GM21515 (cell line): ENCODE results near the gene CNN3.

Source experiments
- ATAC-seq: cut with Tn5 transposase; IDR thresholded peaks from one replicate; pipeline ENCODE4 v1.9.1; 2021; ENCODE audit not compliant: unreplicated experiment

CNN3 gene

DNA sequence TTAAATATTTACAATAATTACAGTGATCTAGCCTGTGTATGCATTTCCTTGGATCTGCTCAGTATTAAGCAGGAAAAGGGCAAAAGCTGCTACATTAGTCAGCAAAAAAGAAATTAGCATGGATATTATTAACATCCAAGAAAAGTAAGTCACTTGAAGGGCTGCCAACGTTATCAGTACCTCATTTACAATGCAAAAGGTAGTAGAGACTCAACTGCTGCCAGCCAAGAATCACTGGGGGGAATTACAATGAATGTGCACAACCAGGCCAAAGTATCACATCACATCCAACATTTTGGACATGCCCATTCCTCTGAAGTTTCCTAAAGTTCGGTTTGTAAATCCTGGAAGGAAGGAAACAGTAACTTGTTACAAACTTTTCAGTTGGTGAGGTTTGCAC is 1.9 kb downstream of the CNN3 start:
- ATAC-seq = no peak

DNA sequence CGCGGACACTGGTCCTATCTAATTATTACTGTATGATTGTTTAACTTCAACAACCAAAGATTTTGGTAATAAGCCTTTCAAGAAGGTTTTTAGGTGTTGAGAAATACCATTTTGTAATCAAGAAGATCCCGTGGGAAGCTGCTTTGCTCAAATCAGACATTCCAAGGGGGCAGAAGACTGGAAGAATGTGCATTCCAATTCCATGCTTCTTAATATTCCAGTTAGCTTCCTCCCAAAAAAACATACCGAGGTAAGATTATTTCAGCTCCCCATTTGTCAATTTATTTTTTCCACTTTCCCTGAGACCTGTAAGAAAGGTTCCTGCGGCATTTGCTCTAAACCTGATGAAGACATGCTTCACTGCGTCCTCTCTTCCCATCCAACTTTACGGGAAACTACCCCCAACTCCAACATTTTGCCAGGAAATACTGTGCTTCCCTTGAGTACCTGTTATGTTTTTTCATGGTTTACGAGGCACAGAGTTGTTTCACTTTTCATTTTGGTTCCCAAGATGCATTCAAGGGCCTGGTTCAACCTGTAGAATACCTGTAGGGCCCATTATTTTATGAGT is 4.1 kb downstream of the CNN3 start:
- ATAC-seq = no peak

DNA sequence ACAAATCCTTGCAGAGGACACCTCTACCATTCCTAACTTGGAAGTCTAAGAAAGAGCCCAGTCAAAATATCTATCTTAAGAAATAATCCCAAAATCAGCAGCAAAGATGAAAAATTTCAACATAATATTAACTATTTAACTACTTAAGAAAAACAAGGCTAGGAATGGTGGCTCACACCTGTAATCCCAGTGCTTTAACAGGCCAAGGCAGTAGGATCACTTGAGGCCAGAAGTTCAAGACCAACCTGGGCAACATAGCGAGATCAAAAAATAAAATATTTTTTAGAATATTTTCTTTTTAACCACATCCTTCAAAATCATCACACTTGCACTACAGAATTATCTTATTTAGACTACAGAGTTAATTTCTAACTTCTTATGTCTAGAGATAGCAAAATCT is 4.9 kb downstream of the CNN3 start:
- ATAC-seq = no peak

DNA sequence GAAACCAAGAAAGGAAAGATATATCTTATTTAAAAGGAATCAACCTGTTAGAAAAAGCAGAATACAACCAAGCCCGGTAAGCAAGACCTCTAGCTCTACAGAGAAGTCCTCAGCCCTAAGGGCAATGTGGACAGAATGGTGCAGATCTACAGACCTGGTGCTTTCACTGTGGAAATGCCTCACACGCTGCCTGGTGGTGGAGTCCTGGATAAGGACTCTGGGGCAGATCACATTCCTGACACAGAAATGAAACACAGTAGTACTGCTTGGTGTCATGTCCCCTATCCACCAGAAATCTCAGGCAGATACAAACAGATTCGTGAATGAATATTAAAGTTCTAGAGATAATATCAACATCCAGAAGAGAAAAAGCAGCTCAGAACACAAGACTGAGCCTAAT is 6.8 kb downstream of the CNN3 start:
- ATAC-seq = no peak

DNA sequence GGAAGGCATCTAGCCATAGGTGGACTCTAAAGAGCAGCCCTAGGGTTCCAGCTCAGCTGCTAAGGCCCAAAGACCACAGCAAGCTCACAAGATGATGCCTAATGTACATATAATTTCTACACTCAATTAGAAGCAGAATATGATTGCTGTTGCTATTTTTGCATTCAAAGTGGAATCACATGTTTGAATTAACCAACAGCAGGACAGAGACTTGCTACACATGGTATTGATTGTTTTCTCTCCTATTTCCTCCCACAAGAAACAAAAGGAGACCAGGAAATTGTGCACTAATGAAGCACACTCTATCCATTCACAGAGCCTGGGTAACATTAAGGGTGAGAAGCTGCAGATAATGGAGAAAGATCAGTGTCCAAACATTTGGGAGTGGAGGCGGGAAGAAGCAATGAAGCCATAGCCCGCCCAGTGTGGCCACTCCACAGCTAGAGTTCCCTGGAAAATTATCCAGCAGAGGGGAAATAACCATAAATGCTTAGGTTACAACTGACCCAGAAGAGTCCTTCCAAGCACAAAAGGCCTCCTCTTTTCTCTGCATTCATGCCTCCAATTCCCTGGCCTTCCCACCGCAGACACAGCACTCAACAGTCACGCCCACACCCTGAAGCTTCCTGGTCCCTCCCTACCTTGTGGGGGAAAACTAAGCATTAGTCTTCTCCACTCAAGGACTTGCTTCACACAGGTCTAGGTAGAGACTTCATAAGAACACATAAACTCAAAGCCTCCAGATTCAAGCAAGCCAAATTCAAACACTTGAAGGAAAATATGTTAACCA is 7.5 kb downstream of the CNN3 start:
- no peak for ATAC-seq

DNA sequence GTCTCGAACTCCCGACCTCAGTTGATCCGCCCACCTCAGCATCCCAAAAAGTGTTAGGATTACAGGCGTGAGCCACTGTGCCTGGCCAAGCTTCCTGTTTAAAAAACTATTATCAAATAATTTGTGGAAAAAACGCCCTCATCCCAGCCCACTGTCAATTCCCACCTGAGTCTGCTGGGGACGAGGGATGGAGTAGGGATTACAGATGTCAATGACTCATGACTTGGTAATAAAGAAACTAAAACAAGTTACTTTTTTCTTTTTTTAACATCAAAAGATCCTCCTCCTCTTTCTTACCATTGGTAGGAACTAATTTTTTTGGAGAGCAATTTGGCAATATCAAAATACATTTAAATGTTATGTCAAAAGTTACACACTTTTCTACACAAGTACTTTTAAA is 9.7 kb downstream of the CNN3 start:
- no peak for ATAC-seq

DNA sequence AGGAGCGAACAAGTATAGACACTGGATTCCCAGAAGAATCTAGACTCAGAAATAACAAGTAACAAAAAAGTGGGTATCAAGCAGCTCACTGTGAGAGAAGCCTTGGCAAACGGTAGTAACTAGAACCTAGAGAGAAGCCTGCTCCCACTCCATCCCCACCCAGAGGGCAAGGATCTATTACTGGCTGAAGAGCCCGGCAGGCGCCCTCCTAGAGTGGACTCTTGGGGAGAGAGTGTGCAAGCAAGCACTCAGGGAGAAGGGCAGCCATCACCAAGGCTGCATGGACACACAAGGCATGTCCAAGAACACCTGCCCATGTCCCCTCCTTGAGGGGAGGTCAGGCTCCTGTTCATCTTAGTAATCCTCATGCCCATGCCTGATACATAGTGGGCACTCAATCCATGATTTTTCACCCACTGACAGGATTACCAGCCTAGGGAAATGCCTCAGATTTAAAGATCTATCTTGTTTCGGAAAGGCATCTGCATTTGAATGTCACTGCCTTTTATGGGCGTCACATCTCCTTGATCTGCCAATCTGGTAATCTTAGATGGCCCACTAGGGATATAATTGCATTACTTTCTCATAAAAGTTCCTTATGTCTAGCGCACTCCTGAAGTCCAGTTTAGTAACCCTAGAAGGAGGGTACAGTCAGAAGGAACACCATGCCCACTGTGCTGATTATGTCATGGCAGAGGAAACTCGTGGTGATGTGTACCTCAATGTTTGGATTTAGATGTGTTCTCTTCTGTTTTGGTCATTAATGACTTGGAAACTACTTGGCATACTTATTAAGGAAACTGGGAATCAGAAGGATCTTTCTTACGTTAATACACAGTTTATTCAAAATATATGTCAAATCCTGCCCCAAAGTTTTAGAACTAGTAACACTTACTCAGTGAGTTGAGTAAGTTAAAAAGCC is 14.4 kb downstream of the CNN3 start:
- ATAC-seq = no peak

DNA sequence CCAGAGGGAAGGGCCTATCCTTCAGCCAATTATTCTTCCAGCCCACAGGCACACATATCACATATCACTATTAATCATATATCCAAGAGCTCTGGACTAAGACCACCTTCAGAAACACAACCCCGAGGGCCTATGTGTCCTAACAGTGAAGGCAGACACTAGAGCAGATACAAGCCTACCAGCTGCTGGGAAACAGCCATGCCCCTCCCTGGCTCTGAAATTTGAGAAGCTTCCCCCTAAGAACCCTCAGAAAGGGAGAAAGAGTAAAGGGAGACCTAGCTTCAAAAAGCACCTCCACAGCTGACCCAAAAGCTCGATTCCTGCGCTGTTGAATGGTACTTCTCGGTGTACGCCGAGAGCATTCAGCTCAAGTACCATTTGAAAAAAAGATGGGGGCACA is 17.4 kb downstream of the CNN3 start:
- no peak for ATAC-seq

DNA sequence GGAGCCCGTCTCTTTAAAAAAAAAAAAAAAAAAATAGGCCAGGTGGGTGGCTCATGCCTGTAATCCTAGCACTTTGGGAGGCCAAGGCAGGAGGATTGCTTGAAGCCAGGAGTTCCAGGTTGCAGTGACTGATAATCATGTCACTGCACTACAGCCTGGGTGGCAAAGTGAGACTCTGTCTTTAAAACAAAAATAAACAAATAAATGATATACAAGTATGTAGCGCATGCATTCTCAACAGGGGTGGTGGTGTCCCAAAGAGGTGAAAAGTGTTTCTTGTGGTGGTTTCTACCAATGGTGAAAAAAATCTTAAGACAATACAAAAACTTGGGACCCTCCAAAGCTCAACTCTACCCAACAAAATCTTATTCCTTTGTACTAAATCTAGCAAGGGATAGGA is 17.9 kb downstream of the CNN3 start:
- no peak for ATAC-seq

DNA sequence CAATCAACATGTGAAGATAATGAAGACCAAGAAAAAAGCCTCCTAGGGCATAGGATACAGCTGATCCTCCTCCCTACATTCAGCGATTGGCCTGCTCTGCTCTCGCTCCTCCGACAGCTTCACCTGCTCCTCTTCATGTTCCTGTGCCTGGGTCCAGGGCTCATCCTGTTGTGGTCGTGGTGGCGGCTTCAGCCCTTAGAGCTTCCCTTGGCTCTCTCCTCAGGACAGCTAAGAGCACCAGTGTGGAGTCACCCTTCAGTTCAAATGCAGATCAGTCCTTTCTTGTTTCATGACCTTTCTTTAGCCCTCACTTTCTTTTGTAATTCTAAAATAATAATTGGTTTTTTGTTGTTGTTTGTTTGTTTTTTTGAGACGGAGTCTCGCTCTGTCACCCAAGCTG is 18.7 kb downstream of the CNN3 start:
- ATAC-seq = no peak

DNA sequence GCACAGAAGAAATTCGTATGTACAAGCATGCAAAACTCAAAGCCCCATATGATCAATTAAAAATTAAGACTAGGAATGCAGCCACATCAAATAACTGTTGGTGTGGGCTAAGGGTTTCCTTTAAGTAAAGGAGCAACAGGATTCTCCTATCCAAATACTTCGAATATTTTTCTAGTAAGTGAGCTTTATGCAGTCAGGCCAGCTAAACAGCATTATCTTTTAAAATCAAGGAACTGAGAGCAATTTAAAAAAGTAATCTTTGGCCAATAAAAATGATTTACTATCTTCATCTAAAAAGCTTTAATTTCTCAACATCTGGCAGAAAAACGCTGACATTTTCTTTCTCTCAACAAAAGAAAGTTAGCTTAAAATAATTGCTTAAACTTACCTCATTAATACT is 19.8 kb downstream of the CNN3 start:
- ATAC-seq = no peak

DNA sequence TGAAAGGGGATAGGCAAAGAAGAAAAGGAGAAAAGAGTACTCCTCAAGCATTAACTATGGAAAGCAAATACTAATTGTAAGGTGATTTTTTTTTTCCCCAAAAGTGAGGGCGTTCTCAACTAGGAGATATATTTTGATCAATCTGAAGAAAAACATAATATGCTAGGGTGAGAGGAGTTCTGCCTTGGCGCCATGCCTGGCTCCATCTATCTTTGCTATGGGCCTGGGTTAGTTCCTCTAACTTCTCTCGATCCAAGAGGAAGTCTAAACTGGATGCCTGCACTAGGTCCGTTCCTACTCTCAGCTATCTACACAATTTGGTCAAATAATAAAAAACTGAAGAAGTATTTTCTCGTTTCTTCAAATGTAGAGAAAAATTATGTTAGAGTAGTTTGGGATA is 20.5 kb downstream of the CNN3 start:
- ATAC-seq = no peak

DNA sequence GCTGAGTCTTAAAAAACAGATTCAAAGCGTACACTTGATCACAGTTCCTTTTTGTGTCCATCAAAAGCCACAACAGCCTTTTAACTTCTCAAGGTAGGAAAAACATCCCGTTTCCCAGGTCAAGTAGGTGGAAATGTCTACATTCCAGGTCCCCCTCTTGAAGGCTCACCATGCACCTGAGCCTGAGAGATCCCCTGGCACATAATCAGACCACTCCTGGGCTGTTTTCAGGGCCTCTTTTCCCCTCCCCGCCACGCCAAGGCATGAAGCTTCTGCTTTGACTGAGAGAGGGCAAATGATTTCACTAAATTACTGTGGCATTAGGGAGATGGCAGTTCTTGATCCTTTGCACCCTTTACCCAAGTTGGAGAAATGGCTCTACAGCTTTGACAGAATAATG is 21.7 kb downstream of the CNN3 start:
- no peak for ATAC-seq

DNA sequence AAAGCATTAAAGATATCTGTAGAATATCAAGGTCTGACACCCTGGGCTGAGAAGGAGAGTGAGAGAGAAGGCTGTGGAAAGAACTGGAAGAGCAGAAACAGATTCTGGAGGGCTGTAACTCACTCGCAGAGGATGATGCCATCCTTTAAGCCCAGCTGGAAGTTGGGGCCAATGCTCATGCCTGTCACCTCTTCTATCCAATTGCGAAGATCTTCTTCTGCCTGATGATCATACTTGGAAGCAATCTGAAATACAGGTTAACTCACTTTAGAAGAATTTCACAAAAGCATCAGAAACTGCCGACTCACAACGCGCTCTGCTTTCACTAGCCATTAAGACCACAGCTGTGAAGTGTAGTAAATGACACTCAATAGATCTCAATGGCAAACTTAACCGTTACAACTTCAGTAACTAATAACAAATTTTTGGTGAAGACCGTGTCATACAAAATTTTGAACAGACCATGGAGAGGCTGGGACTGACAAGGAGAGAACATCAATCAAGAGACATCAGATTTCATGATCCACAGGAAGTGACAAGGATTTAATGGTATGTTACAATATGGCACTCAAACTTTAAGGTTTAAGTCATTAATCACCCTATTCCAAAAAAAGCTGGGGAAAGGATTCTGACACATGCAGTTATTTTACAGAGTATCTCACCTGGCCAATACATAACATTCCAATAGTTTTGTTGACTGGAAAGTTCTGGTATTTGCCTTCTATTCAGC is 23.5 kb downstream of the CNN3 start:
- no peak for ATAC-seq

DNA sequence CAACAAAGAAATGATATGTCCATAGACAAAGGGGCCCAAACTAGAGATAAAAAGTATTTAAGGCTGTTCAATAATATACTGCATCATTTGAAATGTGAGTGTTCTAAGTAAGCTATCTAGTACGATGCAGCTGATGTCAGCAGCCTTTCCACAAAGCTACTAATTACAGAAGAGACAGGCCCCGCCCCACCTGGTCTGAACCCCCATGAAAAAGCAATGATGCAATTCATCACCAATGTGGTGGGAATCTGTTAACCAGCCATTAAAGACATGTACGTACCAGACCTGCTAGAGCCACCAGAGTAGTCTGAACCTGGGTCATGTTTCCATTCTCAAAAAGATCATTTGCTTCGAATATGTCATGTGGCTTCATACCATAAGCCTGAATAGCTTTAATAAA is 25.1 kb downstream of the CNN3 start:
- no peak for ATAC-seq

DNA sequence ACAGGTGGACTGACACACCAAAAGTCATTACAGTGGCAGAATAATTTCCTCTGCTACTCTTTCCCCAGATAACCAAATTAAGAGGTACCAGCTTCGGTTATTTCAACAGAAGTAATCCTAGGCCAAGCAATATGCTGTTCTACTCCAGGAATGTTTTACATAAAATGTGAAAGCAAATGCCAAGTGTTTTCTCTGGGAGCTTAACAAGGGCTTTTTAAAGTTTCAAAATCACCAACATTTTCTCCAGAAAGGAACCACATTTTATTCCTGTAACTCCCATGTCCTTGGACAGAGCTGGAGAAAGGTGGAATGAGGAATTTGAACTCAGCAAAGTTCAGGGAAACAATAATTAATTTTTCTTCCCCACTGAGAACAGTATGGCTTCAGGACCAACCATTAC is 27.2 kb downstream of the CNN3 start:
- no peak for ATAC-seq

DNA sequence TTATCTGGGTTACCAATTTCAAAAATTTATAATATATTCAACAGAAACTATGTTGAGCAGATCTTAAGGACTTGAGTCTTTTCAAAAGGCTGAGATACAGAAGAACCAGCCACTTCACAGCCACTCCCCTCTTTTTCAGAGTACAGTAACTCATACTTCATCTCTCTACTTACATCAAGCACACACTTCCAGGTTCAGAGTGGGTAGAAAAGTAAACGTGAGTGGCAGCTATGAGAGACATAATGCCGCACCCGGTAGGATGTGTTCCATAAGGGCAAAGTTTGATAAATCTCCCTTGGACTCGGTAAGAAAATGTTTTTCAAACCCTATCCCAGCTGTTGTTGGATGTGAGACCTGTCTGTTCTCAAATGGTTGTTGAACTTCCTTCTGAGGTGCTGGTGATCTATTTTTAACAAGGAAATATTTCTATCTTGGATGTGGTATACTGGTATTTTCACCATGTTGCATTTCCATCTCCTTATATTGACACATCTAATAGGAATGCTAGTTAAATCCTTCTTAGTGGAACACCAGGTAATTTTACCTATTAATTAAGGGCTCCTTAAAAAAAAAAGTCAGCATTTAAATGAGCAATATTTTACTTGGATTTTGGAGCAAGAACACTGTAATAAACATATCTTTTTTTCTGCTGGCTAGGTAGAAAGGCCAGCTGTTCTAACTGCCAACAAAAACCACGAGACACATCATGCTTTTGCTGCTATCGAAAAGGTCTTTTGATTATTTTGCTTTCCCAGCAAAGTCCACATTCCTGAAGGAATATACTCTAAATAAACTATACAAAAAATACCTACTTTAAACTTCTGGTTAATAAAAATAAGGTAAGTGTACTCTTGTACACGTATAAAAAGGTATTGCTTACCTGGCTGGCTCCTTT is 28.2 kb downstream of the CNN3 start:
- no peak for ATAC-seq

DNA sequence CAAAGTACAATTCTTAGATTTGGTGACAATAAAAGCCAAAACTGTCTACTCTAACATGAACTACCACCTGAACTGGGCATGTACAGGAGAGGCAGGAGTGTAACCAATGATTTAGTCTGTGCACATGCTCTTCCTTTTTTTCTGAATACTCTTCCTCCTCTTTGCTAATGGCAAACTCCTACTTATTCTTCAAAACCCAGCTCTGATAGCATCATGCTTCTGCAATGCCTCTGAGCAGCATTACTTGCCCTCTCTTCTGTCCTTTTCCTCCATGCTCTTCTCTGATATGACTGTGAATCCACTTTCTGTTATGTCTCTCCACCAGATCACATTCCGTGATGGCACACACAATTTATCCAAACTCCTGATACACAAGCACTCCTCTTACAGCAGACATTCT is 31.4 kb downstream of the CNN3 start:
- no peak for ATAC-seq

DNA sequence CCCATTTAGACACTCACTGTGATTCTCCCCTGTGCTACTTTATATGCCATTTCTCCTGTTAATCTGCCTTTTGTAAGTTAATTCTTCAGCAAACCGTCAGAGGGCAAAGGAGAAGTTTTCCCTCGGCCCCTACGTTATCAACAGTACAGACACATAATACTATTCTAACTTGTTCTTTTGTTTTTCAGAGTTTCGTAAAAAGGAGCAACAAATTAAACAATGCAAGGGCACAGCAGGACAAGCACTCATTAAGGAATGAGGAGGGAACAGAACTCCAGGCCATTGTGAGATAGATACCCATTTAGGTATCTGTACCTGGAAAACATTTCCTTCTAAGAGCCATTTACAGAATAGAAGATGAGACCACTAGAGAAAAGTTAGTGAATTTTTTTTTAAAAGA is 32.3 kb downstream of the CNN3 start:
- no peak for ATAC-seq

DNA sequence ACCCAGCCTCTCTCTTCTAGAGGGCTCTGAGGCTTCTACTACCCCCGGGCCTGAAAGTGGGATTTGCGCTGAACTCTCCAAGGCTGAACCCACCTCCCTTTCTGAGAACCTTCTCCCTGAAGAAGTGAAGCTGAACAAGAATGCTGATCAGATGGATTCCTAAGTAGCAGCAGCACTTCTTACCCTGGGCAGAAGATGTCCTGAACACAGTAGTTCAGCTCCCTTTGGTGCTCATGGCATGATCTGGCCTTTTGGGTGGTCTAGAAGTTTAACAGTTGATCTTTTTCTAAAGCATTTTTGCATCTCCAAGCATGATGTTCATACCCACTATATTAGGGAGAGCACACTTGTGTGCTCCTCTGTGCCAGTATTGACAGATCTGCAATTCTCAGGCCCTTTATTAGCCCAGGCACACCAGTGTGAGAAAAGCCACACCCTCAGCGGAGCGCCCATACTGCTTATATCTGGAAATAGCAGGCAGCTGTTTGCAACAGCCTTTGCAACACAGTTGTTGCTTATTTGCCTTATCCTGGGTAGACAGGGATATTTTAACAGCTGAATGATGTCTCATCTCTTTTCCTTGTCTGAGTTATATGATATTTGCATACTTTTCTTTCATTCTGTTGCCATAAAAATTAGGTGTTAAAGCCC is 34.2 kb downstream of the CNN3 start:
- no peak for ATAC-seq
